ENCODE data around the gene NDRG2.
"Not testable (repeated sequence)": the region's sequence is repeated elsewhere in the genome, so short reads cannot be mapped to it uniquely, and the experiment has no call there.

NDRG2 gene

DNA sequence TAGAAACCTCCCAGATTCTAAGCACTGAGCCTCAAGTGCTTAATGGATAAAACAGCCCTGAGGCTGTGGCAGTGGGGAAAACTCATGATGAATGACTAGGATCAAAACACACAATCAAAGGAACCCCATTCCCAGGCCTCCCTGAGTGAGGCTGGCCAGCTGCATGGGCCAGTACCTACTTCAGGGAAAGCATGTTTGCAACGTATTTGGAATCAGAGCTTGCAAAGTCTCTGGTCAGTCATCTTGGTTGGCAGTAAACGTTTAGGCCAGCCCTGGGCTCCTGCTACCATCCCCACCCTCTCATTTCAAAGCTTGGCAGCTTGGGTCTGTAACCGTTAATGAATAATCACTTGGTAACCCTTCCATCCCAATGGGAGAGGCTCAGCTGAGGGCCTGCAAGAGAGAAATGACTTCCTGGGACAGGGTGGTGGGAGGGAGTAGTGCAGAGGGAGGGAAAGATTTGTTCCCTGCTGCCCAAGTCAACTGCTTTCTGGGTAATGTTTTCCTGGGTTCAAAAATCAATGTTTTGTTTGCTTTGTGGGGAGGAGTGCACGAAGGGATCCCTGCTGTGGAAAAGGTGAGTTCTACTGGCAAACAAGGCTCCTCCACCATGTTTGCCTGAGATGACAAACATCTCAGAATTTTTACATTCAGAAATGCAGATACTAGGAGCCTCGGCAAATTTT is 30.7 kb upstream of the NDRG2 start:
- no peak for DNase-seq

- no peak for DNase-seq
Observed at GRCh38 chr14:21054768-21055145, 29.9 kb upstream of the NDRG2 start.

DNA sequence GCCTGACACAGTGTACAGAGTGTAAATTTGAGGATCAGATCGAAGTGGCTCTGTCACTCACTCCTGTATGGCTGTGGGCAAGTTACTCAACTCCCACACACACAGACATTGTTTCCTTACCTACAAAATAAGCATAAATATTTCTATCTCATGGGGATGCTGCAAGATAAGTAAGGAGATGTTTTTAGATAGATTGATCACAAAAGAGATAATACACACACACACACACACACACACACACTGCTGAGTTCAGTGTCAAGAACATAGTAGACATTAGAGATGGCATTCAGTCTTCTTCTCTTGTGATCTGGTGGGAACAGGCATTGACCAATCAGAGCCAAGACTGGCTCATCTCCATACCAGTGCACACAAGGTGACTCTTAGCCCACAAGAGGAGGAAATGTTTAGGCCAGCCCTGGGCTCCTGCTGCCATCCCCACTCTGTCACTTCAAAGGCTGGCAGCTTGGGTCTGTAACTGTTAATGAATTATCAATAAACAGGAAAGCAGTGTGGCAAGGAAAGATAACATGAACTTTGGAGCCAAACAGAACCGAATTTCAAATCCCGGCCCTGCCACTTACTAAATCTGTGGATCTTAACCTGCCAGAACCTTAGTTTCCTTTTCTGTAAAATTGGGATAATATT is 29.4 kb upstream of the NDRG2 start:
- no peak for DNase-seq

DNA sequence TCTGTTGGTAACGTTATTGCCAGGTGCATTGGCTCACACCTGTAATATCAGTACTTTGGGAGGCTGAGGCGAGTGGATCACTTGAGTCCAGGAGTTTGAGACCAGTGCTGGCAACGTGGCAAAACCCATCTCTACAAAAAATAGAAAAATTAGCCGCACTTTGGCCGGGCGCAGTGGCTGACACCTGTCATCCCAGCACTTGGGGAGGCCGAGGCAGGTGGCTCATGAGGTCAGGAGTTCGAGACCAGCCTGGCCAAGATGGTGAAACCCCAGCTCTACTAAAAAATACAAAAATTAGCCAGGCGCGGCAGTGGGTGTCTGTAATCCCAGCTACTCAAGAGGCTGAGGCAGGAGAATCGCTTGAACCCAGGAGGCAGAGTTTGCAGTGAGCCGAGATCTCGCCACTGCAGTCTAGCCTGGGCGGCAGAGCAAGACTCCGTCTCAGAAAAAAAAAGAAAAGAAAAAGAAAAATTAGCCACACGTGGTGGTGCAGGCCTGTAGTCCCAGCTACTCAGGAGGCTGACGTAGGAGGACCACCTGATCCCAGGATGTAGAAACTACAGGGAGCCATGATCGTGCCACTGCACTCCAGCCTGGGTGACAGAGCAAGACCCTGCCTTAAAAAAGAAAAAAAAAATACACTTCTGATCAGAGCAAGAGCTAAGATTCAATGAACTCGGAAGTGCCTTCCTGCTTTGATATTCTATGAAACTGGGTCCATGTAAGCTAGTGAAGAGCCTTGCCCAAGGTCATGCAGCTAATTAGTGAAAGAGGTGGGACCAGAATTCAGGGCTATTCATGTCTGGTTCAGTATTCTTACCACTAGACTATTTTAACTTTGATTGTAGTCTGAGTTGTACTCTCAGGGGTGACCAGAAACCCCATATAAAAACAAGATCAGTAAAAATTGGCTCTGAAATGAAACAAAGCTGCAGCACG is 28.6 kb upstream of the NDRG2 start:
- DNase-seq = no peak

DNA sequence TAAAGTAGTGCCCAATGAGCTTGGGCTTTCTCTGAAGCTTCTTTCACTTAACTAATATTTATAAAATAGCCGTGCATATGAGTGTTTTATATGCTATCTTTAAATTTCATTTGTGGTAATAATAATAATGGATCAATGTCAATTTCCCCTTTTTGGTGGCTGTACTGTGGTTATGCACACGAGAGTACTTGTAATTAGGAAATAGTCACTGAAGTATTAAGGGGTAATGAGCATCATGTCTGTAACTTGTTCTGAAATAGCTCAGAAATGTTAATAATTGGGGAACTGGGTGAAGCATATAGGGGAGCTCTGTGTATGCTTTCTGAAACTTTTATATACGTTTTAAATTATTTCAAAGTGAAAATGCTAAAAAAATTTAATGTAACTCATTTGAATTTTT is 25.7 kb upstream of the NDRG2 start:
- no peak for DNase-seq

GRCh38 chr14:21049271-21049673 is 24.4 kb upstream of the NDRG2 start:
- no peak for DNase-seq

DNA sequence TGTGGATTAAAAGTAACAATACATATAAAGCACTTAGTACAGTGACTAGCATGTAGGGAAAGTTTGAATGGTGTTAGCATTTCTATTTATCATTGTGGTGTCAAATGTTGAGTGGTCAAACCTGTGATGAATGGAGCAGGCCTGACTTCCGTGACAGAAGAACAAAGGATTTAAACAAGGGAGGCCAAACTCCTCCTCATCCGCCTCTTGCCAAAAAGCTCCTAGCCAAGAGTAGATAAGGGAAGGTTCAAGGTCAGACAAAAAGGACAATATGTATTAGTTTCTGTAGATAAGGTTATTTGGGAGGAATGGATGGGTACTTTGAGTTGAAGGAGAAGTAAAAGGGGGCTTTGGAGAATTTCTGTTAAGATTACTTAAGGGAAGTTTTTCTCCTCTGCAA is 23.8 kb upstream of the NDRG2 start:
- DNase-seq = no peak

- no peak for DNase-seq
Observed at GRCh38 chr14:21047378-21047781, 22.5 kb upstream of the NDRG2 start.

GRCh38 chr14:21043974-21044618 is 19.2 kb upstream of the NDRG2 start:
- DNase-seq = no peak

DNA sequence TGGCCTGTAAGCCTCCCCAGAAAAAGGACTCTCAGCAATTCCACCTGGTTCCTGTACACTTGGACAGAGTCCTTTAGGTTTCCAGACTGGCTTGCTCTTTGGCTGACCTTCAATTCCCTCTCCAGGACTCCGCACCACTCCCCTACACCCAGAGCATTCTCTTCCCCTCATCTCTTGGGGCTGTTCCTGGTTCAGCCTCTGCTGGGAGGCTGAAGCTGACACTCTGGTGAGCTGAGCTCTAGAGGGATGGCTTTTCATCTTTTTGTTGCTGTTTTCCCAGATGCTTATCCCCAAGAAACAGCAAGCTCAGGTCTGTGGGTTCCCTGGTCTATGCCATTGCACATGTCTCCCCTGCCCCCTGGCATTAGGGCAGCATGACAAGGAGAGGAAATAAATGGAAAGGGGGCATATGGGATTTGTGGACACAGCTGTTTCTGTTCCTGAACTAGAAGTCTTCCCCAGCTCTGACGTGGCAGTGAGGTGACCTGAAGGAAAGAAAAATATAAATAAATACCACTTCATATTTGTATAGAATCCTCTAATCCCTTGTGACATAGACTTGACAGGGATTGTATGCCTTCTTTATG is 18.6 kb upstream of the NDRG2 start:
- no peak for DNase-seq

GRCh38 chr14:21042918-21043317 is 18.1 kb upstream of the NDRG2 start:
- DNase-seq = no peak

DNA sequence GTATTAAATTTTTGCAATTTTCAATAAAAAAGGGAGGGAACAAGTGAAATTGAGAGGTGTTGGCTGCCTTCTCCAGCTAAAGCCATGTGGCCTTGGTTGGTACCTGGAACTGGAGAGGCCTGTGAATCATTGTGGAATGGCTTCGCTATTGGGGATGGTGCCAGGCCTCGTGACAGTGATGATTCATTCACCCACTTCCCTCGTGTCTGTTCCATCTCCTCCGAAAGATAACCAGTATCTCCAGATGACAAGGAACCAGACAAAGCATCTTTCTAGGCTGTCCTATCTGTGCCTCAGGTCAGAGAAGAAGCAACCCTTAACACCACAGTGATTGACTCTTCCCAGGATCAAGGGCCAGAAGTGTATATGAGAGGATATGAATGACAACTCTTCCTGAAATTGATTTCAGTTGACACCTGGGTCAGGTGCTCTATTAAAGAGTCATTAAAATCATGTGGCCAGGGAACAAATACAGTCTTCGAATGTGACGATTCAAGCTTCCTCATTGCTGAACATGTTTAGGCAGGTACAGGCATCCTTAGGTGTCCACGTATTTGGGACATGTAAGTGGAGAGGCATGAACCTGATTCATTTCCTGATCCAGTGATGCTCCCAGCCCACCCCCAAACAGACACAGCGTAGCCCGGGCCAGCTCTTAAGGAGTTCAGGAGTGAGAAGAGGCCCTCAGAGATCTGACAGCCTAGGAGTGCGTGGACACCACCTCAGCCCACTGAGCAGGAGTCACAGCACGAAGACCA is 17.0 kb upstream of the NDRG2 start, which contains the start of gene RNASE7:
Gene RNASE7 (plus strand): TSS at position 687 of the 758 bp plus-strand sequence. CDS start 631 bp downstream, outside the sequence.
- no peak for DNase-seq

DNA sequence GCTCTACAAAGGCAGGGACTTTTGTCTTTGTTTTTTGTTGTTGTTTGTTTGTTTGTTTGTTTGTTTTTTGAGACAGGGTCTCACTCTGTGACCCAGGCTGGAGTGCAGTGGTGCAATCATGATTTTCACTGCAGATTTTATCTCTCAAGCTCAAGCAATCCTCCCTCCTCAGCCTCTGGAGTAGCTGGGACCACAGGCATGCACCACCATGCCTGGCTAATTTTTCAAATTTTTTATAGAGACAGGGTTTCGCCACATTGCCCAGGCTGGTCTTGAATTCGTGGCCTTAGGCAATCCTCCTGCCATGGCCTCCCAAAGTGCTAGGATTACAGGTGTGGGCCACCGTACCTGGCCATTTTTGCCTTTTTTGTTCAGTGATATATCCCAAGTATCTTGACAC is 16.1 kb upstream of the NDRG2 start:
- DNase-seq = not testable (repeated sequence)

DNA sequence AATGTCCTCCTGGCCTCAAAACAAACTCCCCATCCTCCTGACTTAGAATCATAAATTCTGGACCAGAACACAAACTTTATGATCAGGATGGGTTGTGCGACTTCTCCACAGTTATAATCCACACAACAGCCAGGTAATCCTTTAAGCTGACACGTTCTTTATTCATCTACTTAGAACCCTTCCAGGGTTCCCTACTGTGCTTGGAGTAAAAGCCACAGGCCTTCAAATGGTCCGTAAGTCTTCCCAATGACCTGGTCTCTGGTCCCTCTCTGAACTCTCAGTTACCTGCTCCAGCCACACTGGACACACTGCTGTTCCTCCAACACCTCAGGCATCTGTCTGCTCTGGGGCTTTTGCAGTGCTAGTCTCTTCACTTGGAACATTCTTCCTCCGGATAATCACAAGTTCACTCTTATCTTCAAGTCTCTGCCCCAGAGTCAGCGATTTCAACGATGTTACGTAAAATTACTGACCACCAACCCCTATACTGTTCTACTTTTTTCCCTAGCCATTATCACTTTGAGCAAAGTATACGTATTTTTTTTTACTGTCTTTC is 15.6 kb upstream of the NDRG2 start:
- DNase-seq = no peak

- DNase-seq = no peak
Observed at GRCh38 chr14:21039585-21040369, 14.9 kb upstream of the NDRG2 start.

DNA sequence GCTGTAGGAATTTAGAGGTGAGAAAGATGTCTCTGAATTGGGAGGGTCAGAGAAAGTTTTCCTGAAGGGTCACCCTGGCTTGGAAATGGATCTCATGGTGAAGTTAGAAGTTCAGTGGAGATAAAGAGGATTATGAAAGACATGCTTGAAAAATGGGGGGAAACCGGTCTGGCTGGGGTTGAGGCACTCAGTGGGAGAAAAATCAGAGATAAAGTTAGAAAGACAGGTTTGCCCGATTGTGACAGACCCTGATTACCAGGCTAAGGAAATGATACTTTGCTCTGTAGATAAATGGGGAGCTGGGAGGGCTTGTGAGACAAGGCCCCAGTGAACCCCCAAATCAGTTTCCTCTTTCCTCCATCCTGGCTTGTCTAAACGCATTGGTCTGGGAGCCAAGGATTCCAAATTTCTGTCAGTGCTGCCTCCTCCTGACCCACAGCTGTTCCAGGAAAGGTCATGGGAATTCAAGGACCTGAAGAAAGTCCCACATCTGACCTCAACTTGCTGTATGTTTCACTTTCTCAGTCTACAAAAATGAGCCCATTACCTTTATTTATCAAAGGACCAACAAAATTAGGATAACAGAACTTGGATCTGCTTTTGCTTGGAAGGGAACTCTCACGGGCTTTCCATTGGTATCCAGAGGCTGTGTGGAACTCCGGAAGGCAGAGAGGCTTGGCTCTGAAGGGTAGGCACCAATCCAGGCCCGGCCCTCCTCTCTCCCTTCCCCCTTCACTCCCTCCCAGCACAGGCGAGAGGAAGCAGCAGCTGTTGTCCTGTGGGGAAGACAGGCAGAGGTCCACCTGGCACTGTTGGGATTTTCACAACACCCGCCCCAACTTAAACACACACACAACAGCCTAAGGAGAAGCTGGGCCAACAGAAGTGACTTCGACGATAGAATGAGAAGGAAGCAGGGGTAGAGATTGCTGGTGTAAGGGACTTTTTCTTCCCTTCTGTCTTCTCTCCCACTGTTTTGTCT is 13.9 kb upstream of the NDRG2 start:
- DNase-seq = no peak

DNA sequence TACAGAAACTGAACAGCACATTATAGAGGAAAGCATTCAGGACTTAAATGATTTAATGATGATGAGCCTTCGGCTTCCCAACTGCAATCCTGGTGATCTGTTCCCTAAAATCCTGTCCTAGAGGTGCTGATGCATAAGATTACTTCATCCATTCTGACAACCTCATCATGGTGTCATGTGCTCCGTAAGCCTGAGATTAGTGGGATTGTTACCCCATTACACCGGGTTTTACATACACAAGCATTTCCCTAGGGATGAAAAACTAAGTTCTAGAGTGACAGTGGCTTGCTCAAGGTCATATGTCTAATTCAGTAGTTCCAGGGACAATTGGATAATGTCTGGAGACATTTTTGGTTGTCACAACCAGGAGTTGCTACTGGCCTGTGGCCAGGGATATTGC is 12.3 kb upstream of the NDRG2 start:
- DNase-seq = no peak

DNA sequence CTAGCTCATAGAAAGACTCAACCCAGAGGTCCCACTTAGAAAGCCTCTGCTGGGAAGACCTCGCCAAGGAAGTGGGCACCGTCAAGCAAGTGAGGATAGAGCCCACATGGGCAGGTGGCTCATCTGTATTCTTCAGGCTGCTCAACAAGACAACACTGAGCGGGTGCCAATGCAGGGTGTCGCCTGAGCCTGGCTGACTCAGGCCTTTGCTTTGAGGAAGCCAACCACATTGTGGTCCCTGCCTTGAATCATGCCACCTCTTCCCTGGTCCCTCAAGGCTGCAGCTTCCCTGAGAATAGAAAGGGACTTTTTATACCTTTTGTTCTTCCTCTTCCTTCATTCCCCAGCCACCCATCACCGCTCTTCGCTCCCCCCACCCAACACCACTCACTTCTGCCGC is 11.9 kb upstream of the NDRG2 start:
- no peak for DNase-seq

GRCh38 chr14:21034707-21035106 is 9.8 kb upstream of the NDRG2 start, which contains the start of gene RNASE13:
Gene RNASE13 (minus strand): TSS chr14:21034807. CDS start chr14:21034288, 519 bp downstream.
- no peak for DNase-seq
